Measurements from ENCODE around the gene ITGA11.

DNA sequence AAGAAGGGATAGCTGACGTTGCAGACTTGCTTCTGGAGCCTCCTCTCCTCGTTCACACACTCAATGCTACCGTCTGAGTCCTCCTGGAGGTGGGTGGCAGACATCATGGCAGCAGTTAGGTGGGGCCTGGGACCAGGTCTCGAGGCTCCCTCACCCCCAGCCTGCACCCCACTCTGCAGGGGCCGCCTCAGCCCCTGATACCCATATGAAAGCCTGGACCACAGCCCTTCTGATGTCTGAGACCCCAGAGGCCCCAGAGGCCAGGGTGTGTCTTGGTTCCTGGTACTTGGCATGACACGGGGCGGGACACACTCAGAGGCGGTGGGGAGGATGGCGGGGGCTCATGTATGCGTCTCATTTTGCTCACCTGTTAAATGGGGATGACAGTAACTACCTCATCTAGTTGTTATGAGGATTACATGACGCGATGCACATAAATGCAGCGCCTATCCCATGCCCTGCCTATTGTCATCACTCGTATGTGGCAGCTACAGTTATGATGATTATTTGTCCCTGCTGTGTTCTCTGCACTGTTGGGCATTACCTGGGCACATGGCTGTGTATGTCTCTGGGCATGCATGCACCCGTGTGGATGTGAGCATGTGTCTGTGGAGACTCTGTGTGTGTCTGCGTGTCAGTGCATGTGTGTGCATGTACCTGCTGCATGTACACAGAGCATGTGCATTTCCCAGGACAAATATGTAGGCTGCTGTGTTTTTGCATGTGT, 114.5 kb downstream of the ITGA11 start:
- TF ChIP-seq, protein P1, sequence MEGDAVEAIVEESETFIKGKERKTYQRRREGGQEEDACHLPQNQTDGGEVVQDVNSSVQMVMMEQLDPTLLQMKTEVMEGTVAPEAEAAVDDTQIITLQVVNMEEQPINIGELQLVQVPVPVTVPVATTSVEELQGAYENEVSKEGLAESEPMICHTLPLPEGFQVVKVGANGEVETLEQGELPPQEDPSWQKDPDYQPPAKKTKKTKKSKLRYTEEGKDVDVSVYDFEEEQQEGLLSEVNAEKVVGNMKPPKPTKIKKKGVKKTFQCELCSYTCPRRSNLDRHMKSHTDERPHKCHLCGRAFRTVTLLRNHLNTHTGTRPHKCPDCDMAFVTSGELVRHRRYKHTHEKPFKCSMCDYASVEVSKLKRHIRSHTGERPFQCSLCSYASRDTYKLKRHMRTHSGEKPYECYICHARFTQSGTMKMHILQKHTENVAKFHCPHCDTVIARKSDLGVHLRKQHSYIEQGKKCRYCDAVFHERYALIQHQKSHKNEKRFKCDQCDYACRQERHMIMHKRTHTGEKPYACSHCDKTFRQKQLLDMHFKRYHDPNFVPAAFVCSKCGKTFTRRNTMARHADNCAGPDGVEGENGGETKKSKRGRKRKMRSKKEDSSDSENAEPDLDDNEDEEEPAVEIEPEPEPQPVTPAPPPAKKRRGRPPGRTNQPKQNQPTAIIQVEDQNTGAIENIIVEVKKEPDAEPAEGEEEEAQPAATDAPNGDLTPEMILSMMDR (IDR thresholded peaks at IDR 0.05; ENCODE audit: low read length), result no peak
- no peak for TF ChIP-seq EZH2 (IDR thresholded peaks at IDR 0.05; ENCODE audit: borderline replicate concordance, low read length)

All from OCI-LY1 (cell line).